Measurements from ENCODE around the gene SH3PXD2A.

DNA sequence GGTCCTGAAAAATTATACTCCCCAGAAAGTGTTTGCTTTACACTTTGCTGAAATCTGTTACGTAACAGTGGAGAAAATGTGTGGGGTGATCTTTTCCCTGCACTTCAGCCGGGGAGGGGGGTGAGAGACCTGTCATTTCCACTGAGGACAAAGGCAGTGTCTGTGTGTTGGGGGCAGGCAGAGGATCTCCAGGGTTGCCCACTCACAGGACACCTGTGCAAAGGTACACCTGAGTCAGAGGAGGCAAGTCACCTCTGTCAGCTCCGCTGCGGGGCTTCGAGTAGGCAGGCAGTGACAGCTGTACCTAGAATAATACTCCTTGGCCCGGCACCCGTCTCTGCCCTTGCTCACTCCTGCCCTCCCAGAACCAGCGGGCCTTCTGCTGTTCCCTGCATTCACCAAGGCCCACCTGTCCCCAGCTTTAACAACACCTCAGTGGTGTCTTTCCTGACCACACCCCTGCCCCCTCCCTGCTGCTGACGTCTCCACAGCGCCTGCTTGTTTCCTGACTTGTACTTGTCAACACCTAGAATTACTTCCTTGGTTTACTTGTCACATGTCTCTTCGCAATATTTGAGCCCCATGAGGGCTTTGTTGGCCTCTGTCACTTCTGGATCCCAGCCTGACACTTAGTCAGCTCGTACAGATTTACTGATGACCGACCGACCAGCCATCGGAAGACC, 202.6 kb downstream of the SH3PXD2A start:
- TF ChIP-seq, protein P1, sequence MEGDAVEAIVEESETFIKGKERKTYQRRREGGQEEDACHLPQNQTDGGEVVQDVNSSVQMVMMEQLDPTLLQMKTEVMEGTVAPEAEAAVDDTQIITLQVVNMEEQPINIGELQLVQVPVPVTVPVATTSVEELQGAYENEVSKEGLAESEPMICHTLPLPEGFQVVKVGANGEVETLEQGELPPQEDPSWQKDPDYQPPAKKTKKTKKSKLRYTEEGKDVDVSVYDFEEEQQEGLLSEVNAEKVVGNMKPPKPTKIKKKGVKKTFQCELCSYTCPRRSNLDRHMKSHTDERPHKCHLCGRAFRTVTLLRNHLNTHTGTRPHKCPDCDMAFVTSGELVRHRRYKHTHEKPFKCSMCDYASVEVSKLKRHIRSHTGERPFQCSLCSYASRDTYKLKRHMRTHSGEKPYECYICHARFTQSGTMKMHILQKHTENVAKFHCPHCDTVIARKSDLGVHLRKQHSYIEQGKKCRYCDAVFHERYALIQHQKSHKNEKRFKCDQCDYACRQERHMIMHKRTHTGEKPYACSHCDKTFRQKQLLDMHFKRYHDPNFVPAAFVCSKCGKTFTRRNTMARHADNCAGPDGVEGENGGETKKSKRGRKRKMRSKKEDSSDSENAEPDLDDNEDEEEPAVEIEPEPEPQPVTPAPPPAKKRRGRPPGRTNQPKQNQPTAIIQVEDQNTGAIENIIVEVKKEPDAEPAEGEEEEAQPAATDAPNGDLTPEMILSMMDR (IDR thresholded peaks at IDR 0.05; ENCODE audit: insufficient read depth, low read depth, low read length) = no peak
- no peak for TF ChIP-seq EZH2 (IDR thresholded peaks at IDR 0.05; ENCODE audit: insufficient read depth, low read length)
